Large intestine (tissue), 3 donors: ENCODE measurements around the gene OPRM1. TPM values are rescaled to one million over a fixed set of nuclear protein-coding genes. Genes with fewer than 3 reads are reported as not detected.

Source experiments
- DNase-seq, 2 donors: peaks; one replicate each; pipeline versions ENCODE4 v3.0.0 to v3.0.0-alpha.2; 2013
- H3K27ac ChIP-seq: one replicate; pipeline ENCODE4 v1.5.1; 2013; ENCODE audit warnings: low read length
- H3K27me3 ChIP-seq: 2 replicates; pipeline ENCODE4 v1.6.1; 2013; ENCODE audit warnings: low read length; ENCODE audit not compliant: control insufficient read depth, insufficient read depth
- H3K36me3 ChIP-seq: 2 replicates; pipeline ENCODE4 v1.6.1; 2013; ENCODE audit warnings: low read length; ENCODE audit not compliant: control insufficient read depth, insufficient read depth
- H3K4me1 ChIP-seq: one replicate; pipeline ENCODE4 v1.6.1; 2013; ENCODE audit warnings: low read length; ENCODE audit not compliant: control insufficient read depth, insufficient read depth
- H3K4me3 ChIP-seq: one replicate; pipeline ENCODE4 v1.5.1; 2013; ENCODE audit warnings: low read length
- H3K9me3 ChIP-seq: one replicate; pipeline ENCODE4 v1.6.1; 2013; ENCODE audit warnings: mild to moderate bottlenecking, low read depth, low read length, moderate library complexity; ENCODE audit not compliant: control insufficient read depth
- WGBS: methylation state at CpG from one replicate; pipeline ENCODE4 v1.1.5; 2013; ENCODE audit warnings: low lambda C conversion rate; ENCODE audit not compliant: insufficient coverage; 5-methylcytosine and 5-hydroxymethylcytosine counted together
- polyA plus RNA-seq: library from polyadenylated mRNA; unstranded; fragments of 120-200 nt; gene quantifications from one replicate; pipeline ENCODE4 v1.2.1, GENCODE V29; 2013

Gene OPRM1
- polyA plus RNA-seq, 1 donor: 0.67 TPM

DNA sequence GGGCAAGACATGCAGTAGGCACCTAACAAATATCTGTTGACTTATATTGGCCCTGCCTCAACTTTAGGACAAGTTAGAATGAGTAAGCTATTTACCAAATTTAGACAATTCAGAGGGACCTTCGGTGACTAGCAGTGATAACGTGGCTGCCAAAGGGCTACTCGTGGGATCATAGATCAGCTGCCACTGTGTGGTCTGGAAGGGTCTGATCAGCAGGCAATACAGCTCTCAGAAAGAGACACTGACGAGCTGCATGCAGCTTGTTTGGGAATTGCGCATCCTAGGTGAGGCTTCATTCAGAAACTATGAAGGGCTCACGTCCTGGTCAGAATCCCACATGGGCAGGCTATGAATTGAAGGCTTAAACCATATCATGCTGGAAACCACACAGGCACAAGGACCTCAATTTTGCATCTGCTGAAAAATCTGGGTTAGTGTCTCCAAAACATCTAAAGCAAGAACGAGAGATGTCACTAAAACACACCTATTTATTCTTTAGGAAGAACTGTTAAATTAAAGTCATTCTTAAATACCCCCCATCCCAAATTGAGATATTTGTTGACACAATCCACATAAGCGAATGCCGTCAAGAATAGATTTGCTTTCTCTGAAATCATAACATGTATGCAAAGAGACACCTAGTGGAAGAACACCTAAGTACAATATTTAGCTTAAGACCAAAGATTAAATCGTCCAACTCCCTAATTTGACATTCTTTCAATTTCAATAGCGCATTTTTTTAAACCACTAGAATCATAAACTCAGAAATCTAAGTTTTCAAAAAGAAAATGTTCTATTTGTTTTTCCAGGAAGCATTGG is 238.0 kb downstream of the OPRM1 start:
- Histone ChIP-seq H3K27ac (no peak overlapping the region), H3K27me3 (no peaks in the 10 kb centered on the region), H3K36me3 (no peaks in the 10 kb centered on the region), H3K4me1 (no peaks in the 10 kb centered on the region), H3K4me3 (no peak overlapping the region), H3K9me3 (no peaks in the 10 kb centered on the region)
- 45% methylated on average over 3 of the region's 11 CpGs for WGBS
- no peak for DNase-seq

DNA sequence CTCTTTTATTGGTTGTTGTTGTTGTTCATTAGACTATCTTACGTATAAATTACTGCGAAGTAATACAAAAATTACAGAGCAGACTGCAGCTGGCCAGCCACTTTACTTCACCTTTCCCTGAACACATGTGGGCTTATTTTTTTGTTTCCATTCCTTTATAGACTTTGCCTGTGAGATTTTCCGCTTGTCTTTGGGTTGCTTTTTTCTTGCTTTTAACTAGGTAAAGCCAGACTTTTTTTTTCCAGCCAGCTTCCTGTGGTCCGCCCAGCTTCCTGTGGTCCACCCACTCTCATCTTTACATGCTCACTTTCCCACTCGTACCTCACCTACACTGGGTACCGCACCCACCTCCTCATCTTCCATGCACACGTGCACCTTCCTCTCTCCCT is 238.6 kb downstream of the OPRM1 start:
- Histone ChIP-seq H3K27me3 (no peaks in the 10 kb centered on the region), H3K27ac (no peak overlapping the region), H3K4me3 (no peak overlapping the region), H3K4me1 (no peaks in the 10 kb centered on the region), H3K9me3 (no peaks in the 10 kb centered on the region), H3K36me3 (no peaks in the 10 kb centered on the region)
- no peak for DNase-seq
- 62% methylated on average over 6 of the region's 7 CpGs for WGBS

DNA sequence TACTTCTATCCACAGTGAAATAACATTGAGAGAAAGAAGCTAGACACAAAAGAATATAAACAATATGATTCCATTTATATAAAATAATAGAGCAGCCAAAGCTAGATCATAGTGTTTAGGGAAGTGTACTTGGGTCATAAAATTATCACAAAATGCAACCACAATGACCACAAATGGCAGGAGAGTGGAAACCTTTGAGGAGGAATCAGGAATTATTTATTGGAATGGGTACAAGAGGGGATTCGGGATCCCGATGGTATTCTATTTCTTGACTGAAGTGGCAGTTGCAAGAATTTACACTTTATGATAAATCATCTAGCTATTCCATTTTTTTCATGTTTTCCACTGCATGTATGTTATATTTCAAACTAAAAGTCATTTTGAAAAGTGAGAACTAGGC is 241.5 kb downstream of the OPRM1 start:
- Histone ChIP-seq H3K36me3 (no peaks in the 10 kb centered on the region), H3K9me3 (no peaks in the 10 kb centered on the region), H3K27me3 (no peaks in the 10 kb centered on the region), H3K4me3 (no peak overlapping the region), H3K27ac (no peak overlapping the region), H3K4me1 (no peaks in the 10 kb centered on the region)
- WGBS: no CpG with 5 or more reads among the region's 2 CpGs
- DNase-seq: no peak

DNA sequence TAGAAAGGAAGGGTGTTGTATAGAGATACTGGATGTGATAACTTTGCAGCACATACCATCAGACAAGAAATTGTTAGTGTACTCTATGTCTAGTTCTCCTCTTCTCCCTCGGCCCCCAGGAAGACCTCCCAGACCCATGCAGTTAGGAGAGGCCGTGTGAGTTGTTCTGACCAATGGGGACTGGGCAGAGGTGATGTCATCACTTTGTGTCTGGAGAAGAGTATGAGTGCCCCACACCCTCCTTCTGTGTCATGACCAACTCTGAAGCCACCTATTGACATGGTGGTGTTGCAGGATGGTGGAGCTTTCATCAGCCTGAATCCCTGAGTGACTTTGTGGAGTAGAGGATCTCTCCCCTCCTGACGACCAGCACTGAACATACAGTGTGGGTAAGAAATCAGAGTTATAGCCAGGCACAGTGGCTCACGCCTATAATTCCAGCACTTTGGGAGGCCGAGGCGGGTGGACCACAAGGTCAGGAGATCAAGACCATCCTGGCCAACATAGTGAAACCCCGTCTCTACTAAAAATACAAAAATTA is 245.3 kb downstream of the OPRM1 start:
- H3K4me1 ChIP-seq: no peaks in the 10 kb centered on the region
- no peaks in the 10 kb centered on the region for H3K36me3 ChIP-seq
- no peak for DNase-seq
- no peaks in the 10 kb centered on the region for H3K27me3 ChIP-seq
- no peaks in the 10 kb centered on the region for H3K9me3 ChIP-seq
- WGBS: no CpG with 5 or more reads among the region's 7 CpGs
- H3K27ac ChIP-seq: no peak overlapping the region
- H3K4me3 ChIP-seq: no peak overlapping the region

DNA sequence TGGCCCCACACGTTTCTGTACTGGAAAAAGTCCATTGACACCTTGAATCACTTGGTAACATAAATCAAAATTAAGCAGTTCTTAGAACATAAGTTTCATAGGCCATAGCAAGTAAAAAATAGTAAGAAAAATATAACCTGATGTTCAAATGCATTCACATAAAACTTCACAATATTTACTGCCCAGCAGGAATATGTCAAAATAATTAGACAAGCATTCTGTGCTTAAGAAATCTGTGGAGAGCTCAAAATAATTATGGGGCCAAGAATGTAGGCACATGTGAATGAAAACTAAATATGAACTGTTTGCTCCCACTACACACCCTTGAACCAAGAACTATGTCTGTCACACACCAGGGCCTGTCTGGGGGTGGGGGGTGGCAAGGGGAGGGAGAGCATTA is 246.8 kb downstream of the OPRM1 start:
- H3K27ac ChIP-seq: no peak overlapping the region
- WGBS: no CpG with 5 or more reads among the region's 1 CpG
- no peak overlapping the region for H3K4me3 ChIP-seq
- H3K27me3 ChIP-seq: no peaks in the 10 kb centered on the region
- no peaks in the 10 kb centered on the region for H3K9me3 ChIP-seq
- no peak for DNase-seq
- no peaks in the 10 kb centered on the region for H3K4me1 ChIP-seq
- no peaks in the 10 kb centered on the region for H3K36me3 ChIP-seq

DNA sequence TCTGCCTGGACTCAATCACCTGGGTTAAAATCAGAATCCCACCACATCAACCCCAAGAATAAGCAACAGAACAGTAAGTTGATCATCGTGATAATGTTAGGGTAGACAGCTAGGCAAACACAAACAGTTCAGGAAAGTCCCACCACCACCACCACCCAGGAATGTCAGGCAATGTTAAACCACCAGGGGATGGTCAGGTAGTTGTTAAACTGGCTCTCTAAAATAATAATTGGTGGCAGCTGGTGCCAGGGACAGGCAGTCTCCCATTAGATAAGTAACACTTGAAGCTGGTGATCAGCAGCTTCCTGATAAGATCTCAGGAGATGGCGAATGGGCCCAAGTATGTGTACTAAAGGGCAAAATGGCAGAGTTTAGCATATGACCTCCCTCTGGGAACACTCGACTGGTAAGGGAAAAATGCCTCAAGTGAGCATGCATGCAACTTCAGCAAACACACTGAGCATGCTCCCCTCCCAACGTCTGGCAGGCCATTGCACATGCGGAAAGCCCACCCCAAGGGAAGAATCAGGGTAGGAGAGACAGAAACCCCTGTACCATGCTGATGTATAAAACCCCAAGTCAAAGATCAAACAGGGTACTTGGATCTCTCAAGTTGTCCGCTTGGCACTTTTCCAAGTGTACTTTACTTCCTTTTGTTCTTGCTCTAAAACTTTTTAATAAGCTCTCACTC is 250.9 kb downstream of the OPRM1 start:
- no peak for DNase-seq
- H3K9me3 ChIP-seq: no peaks in the 10 kb centered on the region

DNA sequence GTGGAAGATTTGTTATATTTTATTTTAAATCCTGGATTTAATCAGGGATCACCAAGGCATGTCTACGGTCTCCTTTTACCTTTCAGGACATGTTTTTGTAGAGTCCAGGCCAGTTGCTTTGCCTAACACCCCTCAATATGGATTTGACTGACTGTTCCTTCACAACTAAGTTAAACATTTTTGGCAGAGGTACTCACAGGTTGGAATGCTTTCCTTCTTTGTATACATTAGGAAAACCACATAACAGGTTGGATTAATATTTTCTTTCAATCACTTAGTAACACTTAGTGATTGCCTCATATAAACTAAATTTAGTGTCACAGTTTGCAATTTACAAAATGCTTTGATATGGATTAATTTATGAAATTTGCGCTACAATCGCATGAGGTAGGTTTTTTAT is 253.0 kb downstream of the OPRM1 start:
- Histone ChIP-seq H3K27ac (no peak overlapping the region), H3K36me3 (no peaks in the 10 kb centered on the region), H3K4me3 (no peak overlapping the region), H3K9me3 (no peaks in the 10 kb centered on the region), H3K27me3 (no peaks in the 10 kb centered on the region), H3K4me1 (no peaks in the 10 kb centered on the region)
- DNase-seq: no peak
- WGBS: 100% methylated on average over 2 of the region's 3 CpGs

More for the DNA sequence above, 250.9 kb downstream of the OPRM1 start:
- H3K4me3 ChIP-seq: no peak overlapping the region
- H3K4me1 ChIP-seq: no peaks in the 10 kb centered on the region
- no peaks in the 10 kb centered on the region for H3K27me3 ChIP-seq
- no peaks in the 10 kb centered on the region for H3K36me3 ChIP-seq
- H3K27ac ChIP-seq: no peak overlapping the region
- WGBS: no CpG with 5 or more reads among the region's 6 CpGs

DNA sequence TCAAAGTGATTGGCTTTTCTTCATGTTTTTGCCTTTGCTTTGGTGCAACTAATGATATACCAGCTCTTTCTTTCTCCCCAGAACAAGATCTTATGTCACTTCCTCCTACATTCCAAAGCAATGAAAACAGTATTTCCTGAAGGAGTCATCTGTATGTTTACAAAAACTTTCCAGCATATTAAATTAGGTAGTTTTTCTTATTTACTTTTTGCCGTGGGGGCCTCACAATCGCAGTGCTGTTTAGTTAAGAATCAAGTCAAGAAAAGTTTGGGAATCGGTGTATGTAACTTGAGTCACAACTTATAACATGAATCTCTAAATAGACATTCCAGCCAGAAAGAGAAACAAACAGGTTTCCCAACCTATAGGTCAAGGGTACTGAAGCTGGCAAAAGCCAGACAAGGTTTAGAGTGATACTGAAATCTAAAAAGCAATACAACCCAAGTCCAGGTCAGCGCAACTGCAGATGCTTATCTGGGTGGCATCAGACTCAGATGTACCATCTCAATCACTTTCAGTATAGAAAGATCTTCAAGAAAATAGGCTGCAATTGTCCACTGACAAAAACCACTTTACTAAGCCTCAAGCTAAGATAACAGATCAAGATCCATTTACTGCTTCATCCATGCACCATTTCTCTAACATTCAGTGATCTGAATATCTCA is 253.9 kb downstream of the OPRM1 start:
- H3K27me3 ChIP-seq: no peaks in the 10 kb centered on the region
- no peak overlapping the region for H3K27ac ChIP-seq
- WGBS: no CpG with 5 or more reads among the region's 4 CpGs
- peaks cover 4% of the 10 kb centered on the region for H3K4me1 ChIP-seq
- H3K9me3 ChIP-seq: no peaks in the 10 kb centered on the region
- H3K36me3 ChIP-seq: no peaks in the 10 kb centered on the region
- DNase-seq: no peak
- H3K4me3 ChIP-seq: no peak overlapping the region

DNA sequence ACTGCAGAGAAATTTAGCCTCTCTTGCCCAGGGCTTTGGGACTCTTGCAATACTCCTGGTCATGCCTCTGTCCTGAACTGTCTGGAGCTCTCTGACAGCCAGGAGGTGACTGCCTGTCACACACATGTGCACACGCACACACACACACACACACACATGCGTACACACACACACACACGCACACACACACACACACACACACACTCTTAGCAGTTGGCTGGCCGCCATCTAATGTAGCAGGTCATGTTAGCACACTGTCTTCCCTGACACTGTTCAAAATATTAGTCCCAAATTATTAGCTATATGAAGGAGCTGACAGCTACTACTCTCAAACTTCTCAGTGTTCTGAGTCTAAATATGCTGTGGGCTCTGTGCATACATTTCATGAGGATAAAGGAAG is 256.7 kb downstream of the OPRM1 start:
- Histone ChIP-seq H3K9me3 (no peaks in the 10 kb centered on the region), H3K4me3 (no peak overlapping the region), H3K4me1 (peaks cover 4% of the 10 kb centered on the region), H3K27me3 (no peaks in the 10 kb centered on the region), H3K36me3 (no peaks in the 10 kb centered on the region), H3K27ac (no peak overlapping the region)
- DNase-seq: no peak
- 83% methylated on average over 1 of the region's 4 CpGs for WGBS
